Activated T-helper 1 cell treated with Interleukin-2 at 50 U/mL for 16 hours (primary cell): Measurements from ENCODE around the gene CLIC1.

ENCODE experiments used
- DNase-seq: peaks from one replicate; pipeline ENCODE4 v3.0.0-alpha.2; 2020; ENCODE audit warnings: low read depth

The CLIC1 gene

DNA sequence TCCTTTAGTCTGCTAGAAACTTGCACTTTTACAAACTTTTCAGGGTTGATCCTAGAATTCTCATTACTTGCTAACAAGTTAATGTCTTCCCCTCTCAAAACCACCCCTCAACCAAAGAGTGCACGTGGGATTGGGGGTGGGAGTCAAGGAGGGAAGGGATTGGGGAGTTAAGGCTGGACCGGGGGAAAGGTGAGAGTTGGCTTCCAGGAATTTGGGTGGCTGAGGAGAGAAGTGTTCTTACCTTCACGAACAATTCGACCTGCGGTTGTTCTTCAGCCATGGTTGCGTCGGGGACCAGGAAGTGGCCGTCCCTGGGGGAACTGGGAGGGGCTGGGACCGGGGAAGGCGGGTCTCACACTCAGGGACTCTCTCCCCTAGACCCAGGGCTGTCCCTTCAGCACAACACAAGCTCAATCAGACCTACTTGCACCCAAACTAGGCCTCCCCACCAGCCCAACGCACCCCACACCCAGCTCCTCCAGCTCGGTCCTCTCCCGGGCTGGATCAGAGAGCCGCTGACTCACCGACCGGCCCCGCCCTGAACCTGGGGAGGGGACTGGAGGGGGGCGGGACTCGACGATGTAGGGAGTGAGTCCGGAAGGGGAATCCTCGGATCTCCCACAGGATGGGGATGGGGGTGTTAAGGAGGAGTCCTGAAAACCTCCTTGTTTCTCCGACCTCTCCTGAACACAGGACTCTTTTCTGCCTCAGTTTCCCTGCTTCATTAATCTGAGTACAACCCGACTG, at the start of gene CLIC1:
TSS of gene CLIC1 (minus strand) at position 510 of the 747 bp plus-strand sequence. CDS start at position 280, 230 bp downstream.
- DNase-seq = peak; percentile 56

- no peak for DNase-seq
These were observed 49.1 kb upstream of the CLIC1 start for GRCh38 chr6:31785475-31785874.

DNA sequence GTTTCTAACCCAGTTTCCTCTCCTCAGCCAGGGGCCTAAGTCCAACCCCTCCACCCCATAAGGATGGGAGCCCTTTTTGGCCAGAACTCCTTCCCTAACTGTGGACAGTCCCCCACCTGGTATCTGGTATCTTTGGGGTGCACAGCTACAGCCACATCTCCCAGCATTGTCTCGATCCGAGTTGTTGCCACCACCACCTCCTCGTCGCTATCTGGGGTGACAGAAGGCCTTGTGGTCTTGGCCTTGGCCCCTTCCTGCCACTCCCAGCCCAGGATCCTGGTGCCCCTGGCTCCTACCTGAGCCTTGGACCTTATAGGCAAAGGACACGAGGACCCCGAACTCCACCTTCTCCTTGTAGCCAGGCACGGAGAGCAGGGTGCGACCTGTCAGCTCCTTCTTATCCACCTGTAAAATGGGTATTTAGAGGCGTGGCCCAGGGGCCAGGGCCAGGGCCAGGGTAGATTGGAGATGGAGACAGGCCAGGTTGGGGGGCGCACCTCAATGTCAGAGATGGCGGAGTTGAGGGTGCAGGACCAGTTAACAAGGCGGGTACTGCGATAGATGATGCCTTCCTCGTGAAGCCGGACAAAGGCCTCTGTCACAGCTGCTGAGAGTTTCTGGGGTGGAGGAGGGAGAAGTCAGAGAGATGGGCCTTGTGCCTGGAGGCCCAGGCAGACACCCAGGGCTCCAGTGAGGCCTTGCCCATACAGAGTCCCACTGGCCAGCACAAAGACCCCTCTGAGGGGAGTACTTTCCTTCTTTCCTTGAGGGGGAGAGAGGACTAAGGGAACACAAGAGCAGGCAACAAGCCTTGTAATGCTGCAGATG, 48.0 kb upstream of the CLIC1 start:
- no peak for DNase-seq

GRCh38 chr6:31782126-31782855, 46.0 kb upstream of the CLIC1 start:
- no peak for DNase-seq

DNA sequence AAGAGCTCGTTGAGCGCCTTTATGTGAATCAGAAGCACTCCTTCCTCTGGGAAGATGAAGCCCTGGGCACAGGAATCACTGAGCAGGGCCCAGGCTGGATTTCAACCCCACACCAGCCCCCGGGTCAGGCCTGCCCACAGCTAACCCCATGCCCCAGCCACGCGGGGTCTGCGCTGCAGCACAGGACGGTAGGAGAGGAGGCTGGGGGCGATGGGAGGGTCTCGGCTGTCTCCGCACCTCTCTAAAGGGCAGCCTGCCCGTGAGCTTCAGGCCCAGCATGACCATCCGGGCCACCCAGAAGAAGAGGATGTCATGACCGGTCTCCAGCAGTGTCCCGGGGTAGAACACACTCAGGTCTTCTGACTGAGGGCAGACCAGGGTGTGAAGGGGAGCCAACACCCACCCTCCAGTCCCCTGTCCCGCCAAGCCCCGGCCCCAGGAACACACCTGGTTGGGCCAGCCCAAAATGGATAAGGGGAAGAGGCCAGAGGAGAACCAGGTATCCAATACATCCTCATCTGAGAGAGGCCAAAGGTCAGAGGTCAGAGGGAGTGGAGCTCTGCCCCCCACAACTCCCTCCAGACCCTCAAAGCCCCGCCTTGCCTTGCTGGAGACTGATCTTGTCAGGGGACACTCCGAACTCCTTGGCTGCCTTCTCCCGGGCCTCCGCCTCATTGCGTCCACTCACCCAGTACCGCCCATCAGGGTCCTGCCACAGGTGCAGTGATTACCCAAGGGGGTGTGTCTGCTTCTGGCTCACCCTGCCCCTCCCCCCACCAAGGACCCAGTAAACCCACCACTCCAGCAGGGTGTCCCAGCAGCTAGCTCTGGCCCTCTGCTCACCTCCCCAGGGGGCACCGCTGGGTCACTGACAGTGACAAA, 45.2 kb upstream of the CLIC1 start:
- DNase-seq = no peak

DNA sequence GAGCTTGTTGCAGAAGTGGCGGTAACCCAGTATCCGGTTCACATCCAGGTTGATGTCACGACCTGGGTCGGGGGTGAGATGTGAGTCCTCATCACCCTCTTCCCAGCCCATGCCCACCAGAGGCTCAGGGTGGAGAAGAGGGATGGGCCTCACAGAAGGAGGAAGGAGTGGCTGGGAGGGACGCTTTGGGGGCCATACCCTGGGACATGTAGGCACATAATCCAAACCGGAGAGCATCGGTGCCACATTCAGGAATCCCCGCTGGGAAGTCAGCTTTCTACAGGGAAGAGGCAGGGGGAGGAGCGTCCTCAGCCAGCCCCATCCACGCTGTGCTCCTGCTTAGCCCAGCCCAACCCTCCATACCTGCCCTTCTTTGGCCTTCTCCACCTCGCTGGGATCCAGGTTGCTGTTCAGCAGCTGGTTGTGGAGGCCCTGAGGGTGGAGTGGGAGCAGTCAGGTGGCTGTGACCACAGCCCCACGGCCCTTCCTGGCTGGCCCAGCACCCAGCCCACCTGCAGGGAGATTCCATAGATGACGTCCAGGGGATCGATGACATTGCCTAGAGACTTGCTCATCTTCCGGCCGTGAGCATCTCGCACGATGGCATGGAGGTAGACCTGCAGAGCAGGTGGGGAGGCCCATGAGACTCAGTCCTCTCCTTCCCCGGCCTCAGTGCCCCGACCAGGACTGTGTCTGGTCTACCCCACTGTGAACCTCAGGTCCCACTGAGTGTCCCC, 44.3 kb upstream of the CLIC1 start:
- no peak for DNase-seq

DNA sequence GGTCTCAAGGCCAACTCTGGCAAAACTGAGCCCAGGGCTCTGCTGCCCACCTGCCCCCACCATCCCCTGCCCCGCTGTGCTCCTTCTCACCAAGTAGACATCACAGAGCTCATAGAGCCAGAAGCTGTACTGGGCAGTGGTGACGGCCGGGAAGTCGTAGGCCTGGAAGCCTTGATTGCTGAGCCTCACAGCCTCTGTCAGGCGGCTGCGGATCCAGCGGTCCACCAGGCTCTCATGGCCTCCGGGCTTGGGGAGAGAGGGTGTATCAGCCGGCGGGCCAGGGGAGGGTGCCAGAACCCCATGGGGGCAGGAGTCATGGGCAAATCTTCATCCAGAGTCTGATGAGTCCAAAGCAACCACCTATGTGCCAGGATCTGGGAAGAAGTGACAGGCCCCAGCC, 43.6 kb upstream of the CLIC1 start:
- DNase-seq = no peak

- DNase-seq = no peak
These were observed 42.9 kb upstream of the CLIC1 start for GRCh38 chr6:31778999-31779885.

- no peak for DNase-seq
These were observed 41.9 kb upstream of the CLIC1 start for GRCh38 chr6:31778193-31778592.

- DNase-seq = no peak
These were observed 41.3 kb upstream of the CLIC1 start for GRCh38 chr6:31777667-31778050.

- DNase-seq = peak; percentile 46
These were observed 40.8 kb upstream of the CLIC1 start, which contains the start of gene VWA7 for GRCh38 chr6:31776989-31777666. VWA7 (minus strand) TSS chr6:31777328; CDS start chr6:31776779, 549 bp downstream.

- DNase-seq = no peak
These were observed 40.2 kb upstream of the CLIC1 start for GRCh38 chr6:31776485-31776988.

DNA sequence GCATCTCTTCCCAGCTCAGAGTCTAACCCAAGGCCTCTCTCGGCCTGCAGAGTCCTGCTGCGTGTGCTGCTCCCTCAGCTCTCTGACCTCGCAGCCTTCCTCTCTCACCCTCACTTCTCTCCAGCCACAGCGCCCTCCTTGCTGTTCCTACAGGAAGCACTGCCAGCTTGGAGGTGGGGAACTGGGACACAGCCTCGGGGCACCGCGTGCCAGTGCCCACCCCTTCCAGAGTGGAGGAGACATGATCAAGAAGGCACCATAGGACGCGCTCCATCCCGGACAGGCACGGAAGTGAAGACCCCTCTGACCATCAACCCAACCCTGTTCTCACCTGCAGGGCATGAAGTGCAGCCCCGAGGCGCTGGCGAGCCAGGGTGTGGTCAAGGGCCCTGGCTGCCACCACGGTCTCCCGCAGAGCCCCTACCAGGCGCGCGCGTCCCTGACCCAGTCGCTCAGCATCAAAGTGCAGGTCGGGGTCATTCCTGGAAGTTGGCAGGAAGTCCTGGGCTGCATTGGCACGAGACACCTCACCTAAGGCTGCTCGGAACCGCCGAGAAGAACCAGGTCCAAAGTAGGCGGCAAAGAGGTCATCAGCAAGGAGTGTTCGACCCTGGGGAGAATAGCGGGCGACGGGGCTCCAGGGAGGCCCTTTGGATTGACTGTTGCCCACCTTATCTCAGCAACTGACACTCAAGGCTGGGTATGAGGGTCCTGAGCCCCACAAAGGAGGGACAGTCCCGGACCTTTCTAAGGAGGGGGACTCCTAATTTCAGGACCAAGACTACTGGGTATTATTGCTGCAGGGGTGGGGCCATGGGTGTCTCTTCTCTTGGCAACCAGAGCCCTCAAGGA, 39.5 kb upstream of the CLIC1 start:
- no peak for DNase-seq

- DNase-seq = no peak
These were observed 38.9 kb upstream of the CLIC1 start for GRCh38 chr6:31775184-31775583.

DNA sequence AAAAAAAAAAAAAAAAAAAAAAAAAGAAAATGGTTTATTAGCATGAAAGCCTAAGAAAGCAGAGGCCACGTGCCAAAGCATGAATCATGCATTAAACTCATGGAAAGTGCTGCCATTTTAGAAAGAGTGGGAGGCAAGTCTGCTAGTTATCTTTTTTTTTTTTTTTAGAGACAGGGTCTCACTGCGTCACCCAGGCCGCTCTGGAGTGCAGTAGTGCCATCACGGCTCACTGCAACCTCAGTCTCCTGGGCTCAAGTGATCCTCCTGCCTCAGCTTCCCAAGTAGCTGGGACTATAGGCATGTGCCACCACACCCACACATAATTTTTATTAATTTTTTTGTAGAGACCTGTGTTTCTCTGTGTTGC, 35.6 kb upstream of the CLIC1 start:
- DNase-seq = no peak

GRCh38 chr6:31770860-31771259, 34.5 kb upstream of the CLIC1 start:
- no peak for DNase-seq

- DNase-seq = peak; percentile 63
These were observed 33.5 kb upstream of the CLIC1 start for GRCh38 chr6:31769684-31770371.
